OCI-LY3 (cell line): Measurements from ENCODE around the gene AP1S1.

ENCODE experiments used
- H2AFZ ChIP-seq: fragments of 200-600, 300-600 bp; shearing (Covaris generic); 2 replicates; pipeline ENCODE4 v1.6.0; 2014; ENCODE audit warnings: antibody characterized with exemption, low read depth, low read length
- H3K27ac ChIP-seq: fragments of 200-600, 300-600 bp; sonication (generic); 2 replicates; pipeline ENCODE4 v1.5.1; 2014; ENCODE audit warnings: mild to moderate bottlenecking, low read length, moderate library complexity, mixed read lengths
- H3K27me3 ChIP-seq: fragments of 200-600, 300-600 bp; sonication (generic); 2 replicates; pipeline ENCODE4 v1.6.1; 2014; ENCODE audit warnings: low read depth, low read length, mixed read lengths
- H3K36me3 ChIP-seq: fragments of 200-600, 300-600 bp; sonication (generic); replicated peaks from 2 replicates; pipeline ENCODE3; 2014; ENCODE audit warnings: low read depth, low read length, mixed read lengths
- H3K4me1 ChIP-seq: fragments of 300-600, 200-600 bp; sonication (generic); 2 replicates; pipeline ENCODE4 v1.6.1; 2014; ENCODE audit warnings: low read length, mixed read lengths
- H3K4me2 ChIP-seq: fragments of 200-600, 300-600 bp; sonication (generic); 2 replicates; pipeline ENCODE4 v1.6.1; 2014; ENCODE audit warnings: low read length, mixed read lengths
- H3K4me3 ChIP-seq: fragments of 300-600, 200-600 bp; sonication (generic); 2 replicates; pipeline ENCODE4 v1.5.1; 2014; ENCODE audit warnings: antibody characterized with exemption, mild to moderate bottlenecking, low read length, moderate library complexity
- H3K79me2 ChIP-seq: fragments of 300-600, 200-600 bp; shearing (Covaris generic); 2 replicates; pipeline ENCODE4 v1.6.1; 2014; ENCODE audit warnings: mild to moderate bottlenecking, low read length, mixed read lengths
- H3K9ac ChIP-seq: fragments of 300-600, 200-600 bp; shearing (Covaris generic); 2 replicates; pipeline ENCODE4 v1.6.0; 2014; ENCODE audit warnings: mild to moderate bottlenecking, low read length, moderate library complexity
- H3K9me3 ChIP-seq: fragments of 200-600, 300-600 bp; shearing (Covaris generic); 2 replicates; pipeline ENCODE4 v1.6.1; 2014; ENCODE audit warnings: low read length, mixed read lengths; ENCODE audit not compliant: insufficient read depth
- H4K20me1 ChIP-seq: fragments of 200-600, 300-600 bp; sonication (generic); 2 replicates; pipeline ENCODE4 v1.6.1; 2016; ENCODE audit warnings: low read length, mixed read lengths; ENCODE audit not compliant: insufficient read depth
- EZH2phosphoT487 ChIP-seq: fragments of 200-600 bp; shearing (Covaris generic); IDR thresholded peaks from 2 replicates; pipeline ENCODE4 v1.6.1; 2018; ENCODE audit warnings: antibody characterized with exemption, mixed run types, low read depth
- TF ChIP-seq, protein P1 (sequence below): fragments of 200-600, 300-600 bp; sonication (generic); IDR thresholded peaks from 2 replicates; pipeline ENCODE4 v1.5.1; 2014; ENCODE audit warnings: antibody characterized with exemption, low read length, low read depth

AP1S1 gene

DNA sequence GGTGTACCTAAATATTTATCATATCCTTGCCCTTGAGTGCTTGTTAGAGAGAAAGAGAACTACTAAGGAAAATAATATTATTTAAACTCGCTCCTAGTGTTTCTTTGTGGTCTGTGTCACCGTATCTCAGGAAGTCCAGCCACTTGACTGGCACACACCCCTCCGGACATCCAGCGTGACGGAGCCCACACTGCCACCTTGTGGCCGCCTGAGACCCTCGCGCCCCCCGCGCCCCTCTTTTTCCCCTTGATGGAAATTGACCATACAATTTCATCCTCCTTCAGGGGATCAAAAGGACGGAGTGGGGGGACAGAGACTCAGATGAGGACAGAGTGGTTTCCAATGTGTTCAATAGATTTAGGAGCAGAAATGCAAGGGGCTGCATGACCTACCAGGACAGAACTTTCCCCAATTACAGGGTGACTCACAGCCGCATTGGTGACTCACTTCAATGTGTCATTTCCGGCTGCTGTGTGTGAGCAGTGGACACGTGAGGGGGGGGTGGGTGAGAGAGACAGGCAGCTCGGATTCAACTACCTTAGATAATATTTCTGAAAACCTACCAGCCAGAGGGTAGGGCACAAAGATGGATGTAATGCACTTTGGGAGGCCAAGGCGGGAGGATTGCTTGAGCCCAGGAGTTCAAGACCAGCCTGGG is 15.9 kb upstream of the AP1S1 start:
- Histone ChIP-seq H4K20me1 (no peaks in the 10 kb centered on the region), H3K4me2 (peak overlapping the region; percentile 81), H3K4me3 (peak overlapping the region; percentile 78), H2AFZ (peak overlapping the region; percentile 77), H3K4me1 (peaks cover 25% of the 10 kb centered on the region), H3K79me2 (no peaks in the 10 kb centered on the region), H3K9me3 (no peaks in the 10 kb centered on the region), H3K27ac (peak overlapping the region; percentile 62), H3K9ac (peak overlapping the region; percentile 67), H3K27me3 (peaks cover 9% of the 10 kb centered on the region; the same call in 1 of the 2 replicates), H3K36me3 (no peaks in the 10 kb centered on the region)
- TF ChIP-seq, protein P1, sequence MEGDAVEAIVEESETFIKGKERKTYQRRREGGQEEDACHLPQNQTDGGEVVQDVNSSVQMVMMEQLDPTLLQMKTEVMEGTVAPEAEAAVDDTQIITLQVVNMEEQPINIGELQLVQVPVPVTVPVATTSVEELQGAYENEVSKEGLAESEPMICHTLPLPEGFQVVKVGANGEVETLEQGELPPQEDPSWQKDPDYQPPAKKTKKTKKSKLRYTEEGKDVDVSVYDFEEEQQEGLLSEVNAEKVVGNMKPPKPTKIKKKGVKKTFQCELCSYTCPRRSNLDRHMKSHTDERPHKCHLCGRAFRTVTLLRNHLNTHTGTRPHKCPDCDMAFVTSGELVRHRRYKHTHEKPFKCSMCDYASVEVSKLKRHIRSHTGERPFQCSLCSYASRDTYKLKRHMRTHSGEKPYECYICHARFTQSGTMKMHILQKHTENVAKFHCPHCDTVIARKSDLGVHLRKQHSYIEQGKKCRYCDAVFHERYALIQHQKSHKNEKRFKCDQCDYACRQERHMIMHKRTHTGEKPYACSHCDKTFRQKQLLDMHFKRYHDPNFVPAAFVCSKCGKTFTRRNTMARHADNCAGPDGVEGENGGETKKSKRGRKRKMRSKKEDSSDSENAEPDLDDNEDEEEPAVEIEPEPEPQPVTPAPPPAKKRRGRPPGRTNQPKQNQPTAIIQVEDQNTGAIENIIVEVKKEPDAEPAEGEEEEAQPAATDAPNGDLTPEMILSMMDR: peak; percentile 95
- no peak for TF ChIP-seq EZH2phosphoT487

- TF ChIP-seq, protein P1: no peak
- TF ChIP-seq EZH2phosphoT487: no peak
- H3K4me3 ChIP-seq: no peak overlapping the region
- H4K20me1 ChIP-seq: no peaks in the 10 kb centered on the region
- peak overlapping the region; percentile 75 for H2AFZ ChIP-seq
- no peak overlapping the region for H3K9ac ChIP-seq
- H3K4me2 ChIP-seq: peak overlapping the region; percentile 20; the same call in 1 of the 2 replicates
- no peaks in the 10 kb centered on the region for H3K36me3 ChIP-seq
- H3K4me1 ChIP-seq: peaks cover 14% of the 10 kb centered on the region
- no peaks in the 10 kb centered on the region for H3K9me3 ChIP-seq
- H3K27me3 ChIP-seq: peaks cover 9% of the 10 kb centered on the region; the same call in 1 of the 2 replicates
- no peak overlapping the region for H3K27ac ChIP-seq
- H3K79me2 ChIP-seq: no peaks in the 10 kb centered on the region
Observed at GRCh38 chr7:101140339-101140699, 14.0 kb upstream of the AP1S1 start.

- Histone ChIP-seq H3K9me3 (no peaks in the 10 kb centered on the region), H3K4me2 (peak overlapping the region; percentile 20; the same call in 1 of the 2 replicates), H3K79me2 (no peaks in the 10 kb centered on the region), H3K36me3 (no peaks in the 10 kb centered on the region), H3K9ac (no peak overlapping the region), H4K20me1 (no peaks in the 10 kb centered on the region), H2AFZ (peak overlapping the region; percentile 75), H3K4me1 (peaks cover 14% of the 10 kb centered on the region), H3K27ac (0 out of 2 replicates have a peak overlapping the region, but pooled peaks have one; percentile 2), H3K27me3 (peaks cover 8% of the 10 kb centered on the region; the same call in 1 of the 2 replicates), H3K4me3 (no peak overlapping the region)
- no peak for TF ChIP-seq EZH2phosphoT487
- TF ChIP-seq, protein P1: no peak
Observed at GRCh38 chr7:101140746-101141382, 13.4 kb upstream of the AP1S1 start.

DNA sequence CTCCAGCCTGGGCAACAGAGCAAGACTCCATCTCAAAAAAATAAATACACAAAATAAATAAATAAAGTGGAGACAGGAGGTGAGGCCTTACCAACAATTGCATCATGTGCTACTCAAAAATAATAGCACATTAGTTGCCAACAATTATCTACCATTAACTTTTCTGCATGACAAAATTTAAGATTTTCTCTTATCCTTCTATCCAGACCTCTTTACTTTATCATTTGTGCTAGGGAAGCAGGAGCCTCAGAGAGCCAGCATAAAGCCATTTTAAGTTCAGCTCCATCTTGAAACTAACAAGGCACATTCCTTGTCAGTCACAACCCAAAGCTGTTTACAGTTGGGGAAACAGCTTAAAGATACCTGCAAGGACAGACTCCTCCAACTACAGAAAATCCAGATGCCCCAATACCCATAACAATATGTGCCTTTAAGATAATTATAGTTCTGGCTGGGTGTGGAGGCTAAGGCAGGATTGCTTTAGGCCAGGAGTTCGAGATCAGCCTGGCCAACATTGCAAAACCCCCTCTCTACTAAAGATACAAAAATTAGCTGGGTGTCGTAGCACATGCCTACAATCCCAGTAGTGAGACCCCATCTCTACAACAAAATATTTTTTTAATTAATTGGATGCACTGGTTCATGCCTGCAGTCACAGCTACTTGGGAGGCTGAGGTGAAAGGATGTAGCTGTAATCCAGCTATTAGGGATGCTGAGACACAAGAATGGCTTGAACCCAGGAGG is 2.2 kb upstream of the AP1S1 start:
- Histone ChIP-seq H2AFZ (no peak overlapping the region), H3K27me3 (no peaks in the 10 kb centered on the region; the same call in 1 of the 2 replicates), H3K4me3 (no peak overlapping the region), H4K20me1 (no peaks in the 10 kb centered on the region), H3K4me1 (peaks cover 21% of the 10 kb centered on the region), H3K36me3 (peaks cover 8% of the 10 kb centered on the region), H3K4me2 (no peak overlapping the region), H3K9me3 (no peaks in the 10 kb centered on the region), H3K79me2 (peaks cover 20% of the 10 kb centered on the region), H3K27ac (no peak overlapping the region), H3K9ac (no peak overlapping the region)
- TF ChIP-seq, protein P1: no peak
- no peak for TF ChIP-seq EZH2phosphoT487
